HG03025 (cell line): ENCODE data around the gene MAPK14.

ENCODE experiments used
- ATAC-seq: cut with Tn5 transposase; IDR thresholded peaks from one replicate; pipeline ENCODE4 v1.9.1; 2021; ENCODE audit warnings: mild to moderate bottlenecking, moderate library complexity; ENCODE audit not compliant: unreplicated experiment, low FRiP score

The MAPK14 gene

GRCh38 chr6:36132246-36132895, 104.8 kb downstream of the MAPK14 start:
- no peak for ATAC-seq

- ATAC-seq, result no peak
Measured at GRCh38 chr6:36133148-36133547, 105.5 kb downstream of the MAPK14 start.

- ATAC-seq, result no peak
Measured at GRCh38 chr6:36133912-36134311, 106.3 kb downstream of the MAPK14 start.

GRCh38 chr6:36135053-36135731, 107.6 kb downstream of the MAPK14 start:
- no peak for ATAC-seq

- ATAC-seq, result no peak
Measured at GRCh38 chr6:36136034-36136433, 108.4 kb downstream of the MAPK14 start.

- no peak for ATAC-seq
Measured at GRCh38 chr6:36136551-36136950, 108.9 kb downstream of the MAPK14 start.

GRCh38 chr6:36138667-36139066, 111.1 kb downstream of the MAPK14 start:
- ATAC-seq, result no peak

GRCh38 chr6:36139431-36139830, 111.8 kb downstream of the MAPK14 start:
- no peak for ATAC-seq

- no peak for ATAC-seq
Measured at GRCh38 chr6:36139991-36140710, 112.5 kb downstream of the MAPK14 start.

GRCh38 chr6:36141091-36141490, 113.5 kb downstream of the MAPK14 start:
- ATAC-seq, result no peak

GRCh38 chr6:36141961-36142360, 114.4 kb downstream of the MAPK14 start:
- no peak for ATAC-seq

- ATAC-seq, result no peak
Measured at GRCh38 chr6:36142971-36143838, 115.6 kb downstream of the MAPK14 start.

- ATAC-seq, result no peak
Measured at GRCh38 chr6:36145495-36145894, 117.9 kb downstream of the MAPK14 start.

- no peak for ATAC-seq
Measured at GRCh38 chr6:36147294-36147693, 119.7 kb downstream of the MAPK14 start.

- no peak for ATAC-seq
Measured at GRCh38 chr6:36149476-36149875, 121.9 kb downstream of the MAPK14 start.

GRCh38 chr6:36150283-36150682, 122.7 kb downstream of the MAPK14 start:
- no peak for ATAC-seq

- no peak for ATAC-seq
Measured at GRCh38 chr6:36154286-36154685, 126.7 kb downstream of the MAPK14 start.

- ATAC-seq, result no peak
Measured at GRCh38 chr6:36155662-36156061, 128.1 kb downstream of the MAPK14 start.

- no peak for ATAC-seq
Measured at GRCh38 chr6:36160147-36160760, 132.6 kb downstream of the MAPK14 start.
